ENCODE results near the gene CBFA2T2.
A peak's percentile ranks its signal among the peaks of the same experiment; 100 is the strongest.

CBFA2T2 gene

GRCh38 chr20:33650753-33651561, 161.1 kb downstream of the CBFA2T2 start:
- no peak for DNase-seq (ENCODE audit: extremely low spot score)
- ChIA-PET CTCF (interaction anchor here (1.2 to 5.4 kb wide), 5 partner anchors 8 to 57 kb away, joined by 3 to 31 read pairs (median 13); partner anchors contain the start of genes ACTL10 and C20orf144), POLR2A (no interaction called here)
- no peak for TF ChIP-seq CTCF (IDR thresholded peaks at IDR 0.05; ENCODE audit: control extremely low read depth, extremely low read depth, low read depth, missing control alignments)

GRCh38 chr20:33651562-33652048, 161.7 kb downstream of the CBFA2T2 start:
- no peak for TF ChIP-seq CTCF (IDR thresholded peaks at IDR 0.05; ENCODE audit: control extremely low read depth, extremely low read depth, low read depth, missing control alignments)

GRCh38 chr20:33653218-33653899, 163.5 kb downstream of the CBFA2T2 start:
- CTCF ChIA-PET: interaction anchor here (0.8 to 5.4 kb wide), 15 partner anchors 8 to 210 kb away, joined by 3 to 31 read pairs (median 5); partner anchors contain the start of genes ACTL10, C20orf144 and SNTA1
- peak; percentile 79 for DNase-seq (ENCODE audit: extremely low spot score)
- peak; percentile 73 for TF ChIP-seq CTCF (IDR thresholded peaks at IDR 0.05; ENCODE audit: control extremely low read depth, extremely low read depth, low read depth, missing control alignments)
- POLR2A ChIA-PET: interaction anchor here (3.3 kb wide), 1 partner anchor 10 kb away, joined by 12 read pairs; no protein-coding TSS in a partner anchor

More at GRCh38 chr20:33651562-33652048, 161.7 kb downstream of the CBFA2T2 start:
- no peak for DNase-seq (ENCODE audit: extremely low spot score)
- POLR2A ChIA-PET: no interaction called here
- CTCF ChIA-PET: interaction anchor here (1.2 to 5.4 kb wide), 5 partner anchors 9 to 58 kb away, joined by 3 to 31 read pairs (median 13); partner anchors contain the start of genes ACTL10 and C20orf144

- ChIA-PET POLR2A (interaction anchor here (3.3 kb wide), 1 partner anchor 9 kb away, joined by 12 read pairs; no protein-coding TSS in a partner anchor), CTCF (interaction anchor here (0.8 to 5.4 kb wide), 17 partner anchors 9 to 210 kb away, joined by 3 to 31 read pairs (median 5); partner anchors contain the start of genes ACTL10, C20orf144 and SNTA1)
- DNase-seq (ENCODE audit: extremely low spot score): no peak
- TF ChIP-seq CTCF (IDR thresholded peaks at IDR 0.05; ENCODE audit: control extremely low read depth, extremely low read depth, low read depth, missing control alignments): no peak
Observed at GRCh38 chr20:33653900-33654596, 164.2 kb downstream of the CBFA2T2 start.

- ChIA-PET POLR2A (interaction anchor here (3.3 kb wide), 1 partner anchor 9 kb away, joined by 12 read pairs; no protein-coding TSS in a partner anchor), CTCF (interaction anchor here (1.2 to 5.4 kb wide), 9 partner anchors 8 to 200 kb away, joined by 3 to 31 read pairs (median 6); partner anchors contain the start of genes ACTL10 and C20orf144)
- no peak for TF ChIP-seq CTCF (IDR thresholded peaks at IDR 0.05; ENCODE audit: control extremely low read depth, extremely low read depth, low read depth, missing control alignments)
- DNase-seq (ENCODE audit: extremely low spot score): no peak
Observed at GRCh38 chr20:33654680-33655161, 164.8 kb downstream of the CBFA2T2 start.

Measured in GM10248 (cell line).